Right ventricle myocardium superior (tissue), 1 donor: Measurements from ENCODE around the gene MRI1. TPM values are rescaled to one million over a fixed set of nuclear protein-coding genes. Genes with fewer than 3 reads are reported as not detected.
A peak's percentile ranks its signal among the peaks of the same experiment; 100 is the strongest.
"Not testable (repeated sequence)": the region's sequence is repeated elsewhere in the genome, so short reads cannot be mapped to it uniquely, and the experiment has no call there.

ENCODE experiments used
- ATAC-seq: fragments of 200-7000 bp; cut with Tn5 transposase; one replicate; pipeline ENCODE4 v1.9.1; 2020; ENCODE audit warnings: mild to moderate bottlenecking; ENCODE audit not compliant: poor library complexity
- DNase-seq: peaks from one replicate; pipeline ENCODE4 v3.0.0-alpha.2; 2020
- intact Hi-C: fragments of 100-400 bp; cut with DNase I; formaldehyde crosslinking; loops from one replicate; pipeline ENCODE4 v1.11.2; 2022
- long read RNA-seq: library from polyadenylated mRNA; unstranded; transcript quantifications from one replicate; pipeline ENCODE4 v2.0.0, GENCODE V29; 2021
- total RNA-seq: library from RNA; stranded (reverse); fragmentation: NEBNext Ultra II Directional; extraction: Animal tissue kit (Norgen Biotek cat#: 25700); gene quantifications from one replicate; pipeline ENCODE4 v1.2.1, GENCODE V29; 2021
- donor health status: DM: no; HTN: yes; CAD: no; lungs with severe emphysema.

The MRI1 gene
- total RNA-seq = 15.2 TPM
- long read RNA-seq, partial matches to known transcripts = 2 of 4 reads
- long read RNA-seq, other reads (novel, unspliced or antisense) = 1 of 4 reads

GRCh38 chr19:13764101-13764807 is at the start of gene MRI1:
Gene MRI1, plus strand, starts transcription at chr19:13764522. Its CDS starts 67 bp downstream, at chr19:13764589.
- ATAC-seq (peak; percentile 93), DNase-seq (peak; percentile 90)
- intact Hi-C loops = no loop called here

- no peak for DNase-seq
- intact Hi-C loops = no loop called here
- ATAC-seq = no peak
Measured at GRCh38 chr19:13717194-13717643, 47.1 kb upstream of the MRI1 start.

GRCh38 chr19:13718733-13719132 is 45.6 kb upstream of the MRI1 start:
- ATAC-seq (peak; percentile 89), DNase-seq (peak; percentile 51)
- intact Hi-C loops = no loop called here

- ATAC-seq (no peak), DNase-seq (no peak)
- intact Hi-C loops = loop anchor here (10.0 kb wide), 1 partner anchor 447 kb away; no protein-coding TSS in a partner anchor
Measured at GRCh38 chr19:13722146-13722545, 42.2 kb upstream of the MRI1 start.

GRCh38 chr19:13723206-13723605 is 41.1 kb upstream of the MRI1 start:
- intact Hi-C loops = loop anchor here (10.0 kb wide), 1 partner anchor 448 kb away; no protein-coding TSS in a partner anchor
- DNase-seq (no peak), ATAC-seq (no peak)

- DNase-seq (no peak), ATAC-seq (no peak)
- intact Hi-C loops = loop anchor here (10.0 kb wide), 1 partner anchor 452 kb away; no protein-coding TSS in a partner anchor
Measured at GRCh38 chr19:13726323-13726722, 38.0 kb upstream of the MRI1 start.

- intact Hi-C loops = loop anchor here (10.0 kb wide), 1 partner anchor 453 kb away; no protein-coding TSS in a partner anchor
- no peak for DNase-seq
Measured at GRCh38 chr19:13727798-13728197, 36.5 kb upstream of the MRI1 start.

GRCh38 chr19:13729859-13730258 is 34.5 kb upstream of the MRI1 start:
- intact Hi-C loops = loop anchor here (10.0 kb wide), 1 partner anchor 455 kb away; no protein-coding TSS in a partner anchor
- ATAC-seq (no peak), DNase-seq (no peak)

More at GRCh38 chr19:13727798-13728197, 36.5 kb upstream of the MRI1 start:
- no peak for ATAC-seq

GRCh38 chr19:13731147-13731964 is 33.0 kb upstream of the MRI1 start:
- ATAC-seq (peak; percentile 100), DNase-seq (peak; percentile 98)
- intact Hi-C loops = no loop called here

GRCh38 chr19:13732337-13732736 is 32.0 kb upstream of the MRI1 start:
- DNase-seq = no peak
- intact Hi-C loops = no loop called here
- ATAC-seq = no peak

- DNase-seq (no peak), ATAC-seq (no peak)
- intact Hi-C loops = no loop called here
Measured at GRCh38 chr19:13734751-13735150, 29.6 kb upstream of the MRI1 start.

- no peak for DNase-seq
- intact Hi-C loops = no loop called here
Measured at GRCh38 chr19:13738073-13738472, 26.2 kb upstream of the MRI1 start.

GRCh38 chr19:13741893-13742292 is 22.4 kb upstream of the MRI1 start:
- DNase-seq (no peak), ATAC-seq (no peak)
- intact Hi-C loops = no loop called here

More at GRCh38 chr19:13738073-13738472, 26.2 kb upstream of the MRI1 start:
- ATAC-seq = no peak

- intact Hi-C loops = no loop called here
- DNase-seq (no peak), ATAC-seq (no peak)
Measured at GRCh38 chr19:13742756-13743155, 21.6 kb upstream of the MRI1 start.

GRCh38 chr19:13744174-13744573 is 20.1 kb upstream of the MRI1 start:
- ATAC-seq (no peak), DNase-seq (no peak)
- intact Hi-C loops = no loop called here

GRCh38 chr19:13747098-13747453 is 17.2 kb upstream of the MRI1 start:
- DNase-seq = no peak
- ATAC-seq = no peak
- intact Hi-C loops = no loop called here

- intact Hi-C loops = no loop called here
- no peak for ATAC-seq
- DNase-seq = no peak
Measured at GRCh38 chr19:13748169-13748828, 16.0 kb upstream of the MRI1 start.

GRCh38 chr19:13751436-13751835 is 12.9 kb upstream of the MRI1 start:
- ATAC-seq = no peak
- no peak for DNase-seq
- intact Hi-C loops = no loop called here

- ATAC-seq, DNase-seq, intact Hi-C loops: not testable (repeated sequence)
Measured at GRCh38 chr19:13753622-13754021, 10.7 kb upstream of the MRI1 start.
